ENCODE data around the gene HACD3.

GRCh38 chr15:65580287-65580686, 50.0 kb downstream of the HACD3 start:
- TF ChIP-seq HDGF (IDR thresholded peaks at IDR 0.05; ENCODE audit: borderline replicate concordance) = no peak
- no peak for TF ChIP-seq SP1 (IDR thresholded peaks at IDR 0.05)
- TF ChIP-seq SUZ12 (IDR thresholded peaks at IDR 0.05) = no peak
- no peak for TF ChIP-seq ZNF384 (IDR thresholded peaks at IDR 0.05)
- TF ChIP-seq ARNT (IDR thresholded peaks at IDR 0.05) = no peak
- no peak for TF ChIP-seq NFRKB (IDR thresholded peaks at IDR 0.05)
- no peak for TF ChIP-seq ELF4 (IDR thresholded peaks at IDR 0.05)
